ENCODE measurements around the gene DTWD1. TPM values are rescaled to one million over a fixed set of nuclear protein-coding genes. Genes with fewer than 3 reads are reported as not detected.

DTWD1 gene
- total and polyA plus RNA-seq, 9 of the 15 experiments (the other 6 are each of a cell fraction or from before 2014, with no cell fraction given): 23.1 to 76.4 (median 36.5) TPM

- no peaks in the 10 kb centered on the region for H4K20me1 ChIP-seq (replicated peaks; ENCODE audit: control insufficient read depth, insufficient read depth, low read length)
- no peak for FAIRE-seq
- DNase-seq (ENCODE audit: extremely low read depth in 1 of 4, low spot score in 3 of 4): no peak
- WGBS (ENCODE audit: insufficient coverage, low coverage, missing lambda C conversion rate): 2% methylated on average over 4 of the region's 4 CpGs
- no peak overlapping the region for H2AFZ ChIP-seq (ENCODE audit: low read depth, low read length)
- H3K79me2 ChIP-seq (ENCODE audit: control insufficient read depth, insufficient read depth, low read length): no peaks in the 10 kb centered on the region
- no peaks in the 10 kb centered on the region for H3K9me1 ChIP-seq (ENCODE audit: control insufficient read depth, insufficient read depth, low read length)
- no peaks in the 10 kb centered on the region for H3K4me1 ChIP-seq (replicated peaks in 1 of 2; ENCODE audit: control insufficient read depth in 2 of 2, insufficient read depth in 2 of 2, low read length in 2 of 2)
- intact Hi-C loops (cut with micrococcal nuclease) (no loop called here), in situ Hi-C loops (cut with MboI) (no loop called here)
- no peak overlapping the region for H3K27ac ChIP-seq (ENCODE audit: extremely low read depth, low read depth, low read length)
- no peaks in the 10 kb centered on the region for H3K36me3 ChIP-seq (ENCODE audit: control insufficient read depth, insufficient read depth, low read length)
- POLR2A ChIA-PET: no interaction called here
- CTCF ChIA-PET (ENCODE audit: low intra/inter-chr PET ratio): no interaction called here
- H3K4me3 ChIP-seq: no peak overlapping the region
- no peaks in the 10 kb centered on the region for H3K27me3 ChIP-seq (ENCODE audit: control insufficient read depth in 2 of 2, insufficient read depth in 2 of 2, low read length in 2 of 2)
- no peak overlapping the region for H3K9ac ChIP-seq (ENCODE audit: insufficient read depth in 1 of 2, low read depth in 2 of 2, low read length in 2 of 2)
- BruUV-seq (replicated peaks): no TSS peak
- no peak overlapping the region for H3K4me2 ChIP-seq (ENCODE audit: insufficient read depth, low read length)
- no peak for ATAC-seq
- H3K9me3 ChIP-seq (replicated peaks; ENCODE audit: control insufficient read depth, insufficient read depth, low read depth, low read length): no peaks in the 10 kb centered on the region
- TF ChIP-seq HINFP (tag; conservative IDR thresholded peaks at IDR 0.05; ENCODE audit: low read depth) (no peak), ZNF395 (CRISPR knock-in tag; IDR thresholded peaks at IDR 0.05) (no peak), ELK1 (CRISPR knock-in tag; IDR thresholded peaks at IDR 0.05) (no peak), ELF1 (tag; IDR thresholded peaks at IDR 0.05) (no peak), FOS (IDR thresholded peaks at IDR 0.05; ENCODE audit: extremely low read depth, insufficient read length) (no peak), TAF1 (IDR thresholded peaks at IDR 0.05; ENCODE audit: control insufficient read depth, extremely low read depth, insufficient read depth, low read length, severe bottlenecking) (no peak), ZNF77 (CRISPR knock-in tag; IDR thresholded peaks at IDR 0.05) (no peak), ZKSCAN3 (CRISPR knock-in tag; IDR thresholded peaks at IDR 0.05) (no peak), FOXJ2 (tag; IDR thresholded peaks at IDR 0.05) (no peak), POLR2G (IDR thresholded peaks at IDR 0.05; ENCODE audit: low read depth, low read length) (no peak), NELFE (IDR thresholded peaks at IDR 0.05; ENCODE audit: insufficient read depth, insufficient read length) (no peak), MTA2 (IDR thresholded peaks at IDR 0.05; ENCODE audit: low read depth) (no peak), NR4A1 (CRISPR knock-in tag; IDR thresholded peaks at IDR 0.05) (no peak), NR4A1 (tag; IDR thresholded peaks at IDR 0.05) (no peak), FOXM1 (IDR thresholded peaks at IDR 0.05; ENCODE audit: low read depth) (no peak), FOXM1 (CRISPR knock-in tag; IDR thresholded peaks at IDR 0.05; ENCODE audit: low read depth) (no peak), EWSR1 (IDR thresholded peaks at IDR 0.05; ENCODE audit: borderline replicate concordance, low read depth, partially characterized antibody) (no peak)
These were observed 57.8 kb downstream of the DTWD1 start for GRCh38 chr15:49678655-49679054.
